B cell (primary cell): ENCODE results near the gene DAB1. TPM values are rescaled to one million over a fixed set of nuclear protein-coding genes. Genes with fewer than 3 reads are reported as not detected.

Experiments used
- ATAC-seq: fragments of 200-7000 bp; cut with Tn5 transposase; one replicate; pipeline ENCODE4 v1.10.0; 2021; ENCODE audit warnings: low read depth, mild to moderate bottlenecking, moderate number of reproducible peaks, moderate library complexity
- CTCF ChIA-PET: fragments of 350-600 bp; sonication (Branson Sonifier 250); formaldehyde crosslinking; loops from one replicate; lab custom pipeline; 2021; ENCODE audit warnings: antibody characterized with exemption, inconsistent platforms; lab: Charles Lee
- POLR2A ChIA-PET: fragments of 350-600 bp; sonication (Branson Sonifier 250); formaldehyde crosslinking; loops from one replicate; lab custom pipeline; 2021; ENCODE audit warnings: antibody characterized with exemption; lab: Charles Lee
- DNase-seq: peaks from one replicate; pipeline ENCODE4 v3.0.0; 2013
- H2AFZ ChIP-seq: 2 replicates; pipeline ENCODE4 v1.6.1; 2012; ENCODE audit warnings: mild to moderate bottlenecking, low read depth, low read length; ENCODE audit not compliant: insufficient read depth, poor library complexity, severe bottlenecking
- H3K27ac ChIP-seq, 2 donors: 1 replicate in 1 of 2; 2 replicates in 1 of 2; pipeline ENCODE4 v1.5.1; 2012 to 2013; ENCODE audit warnings: low read length in 2 of 2, mild to moderate bottlenecking in 2 of 2, moderate library complexity in 1 of 2
- H3K27me3 ChIP-seq, 4 experiments: fragments of 200-600 bp in 1 of 4; sonication (generic) in 1 of 4; replicated peaks in 1 of 4; 1 replicate in 2 of 4; 2 replicates in 2 of 4; pipeline versions ENCODE4 v1.6.1 to v1.7.0; 2013 to 2016; ENCODE audit warnings: low read length in 3 of 4, mild to moderate bottlenecking in 2 of 4, mixed read lengths in 1 of 4, moderate library complexity in 1 of 4; ENCODE audit not compliant: insufficient read depth in 4 of 4, control insufficient read depth in 3 of 4; ENCODE audit errors: control extremely low read depth in 1 of 4
- H3K36me3 ChIP-seq, 2 experiments: replicated peaks in 1 of 2; 1 replicate in 1 of 2; 2 replicates in 1 of 2; pipeline versions ENCODE4 v1.6.1 to v1.7.1; 2013; ENCODE audit warnings: low read length in 1 of 2; ENCODE audit not compliant: insufficient read depth in 2 of 2, control insufficient read depth in 1 of 2; ENCODE audit errors: control extremely low read depth in 1 of 2, extremely low read depth in 1 of 2
- H3K4me1 ChIP-seq, 2 donors: fragments of 200-600 bp in 1 of 2; sonication (generic) in 1 of 2; 1 replicate in 1 of 2; 2 replicates in 1 of 2; pipeline versions ENCODE4 v1.5.1 to v1.6.1; 2013 to 2017; ENCODE audit warnings: low read length in 2 of 2; ENCODE audit not compliant: control insufficient read depth in 2 of 2, insufficient read depth in 2 of 2
- H3K4me2 ChIP-seq: replicated peaks from 2 replicates; pipeline ENCODE3; 2012; ENCODE audit warnings: mild to moderate bottlenecking, low read depth, low read length; ENCODE audit not compliant: poor library complexity, severe bottlenecking
- H3K4me3 ChIP-seq, 5 experiments: fragments of 200-600 bp in 1 of 5; sonication (generic) in 1 of 5; 1 replicate in 3 of 5; 2 replicates in 2 of 5; pipeline versions ENCODE4 v1.5.1 to v1.7.0; 2011 to 2016; ENCODE audit warnings: low read length in 4 of 5, mild to moderate bottlenecking in 4 of 5, low read depth in 2 of 5, control low read depth in 1 of 5, moderate library complexity in 1 of 5; ENCODE audit not compliant: insufficient read depth in 1 of 5; ENCODE audit errors: control extremely low read depth in 1 of 5, extremely low read depth in 1 of 5
- H3K79me2 ChIP-seq: fragments of 200-600 bp; sonication (generic); one replicate; pipeline ENCODE4 v1.6.0; 2016; ENCODE audit warnings: low read length; ENCODE audit not compliant: control insufficient read depth, insufficient read depth
- H3K9ac ChIP-seq: fragments of 200-600 bp; sonication (generic); 2 replicates; pipeline ENCODE4 v1.6.1; 2017; ENCODE audit warnings: mild to moderate bottlenecking, low read length, moderate library complexity
- H3K9me3 ChIP-seq, 3 donors: one replicate each; pipeline versions ENCODE4 v1.6.1 to v1.7.1; 2013; ENCODE audit warnings: low read length in 2 of 3; ENCODE audit not compliant: control insufficient read depth in 2 of 3, insufficient read depth in 1 of 3; ENCODE audit errors: control extremely low read depth in 1 of 3
- H4K20me1 ChIP-seq: 2 replicates; pipeline ENCODE4 v1.6.0; 2012; ENCODE audit warnings: mild to moderate bottlenecking, low read length; ENCODE audit not compliant: insufficient read depth, control insufficient read depth, poor library complexity, severe bottlenecking
- H3K27ac Mint-ChIP-seq: one replicate; pipeline ENCODE4 v1.8.0; 2021; ENCODE audit warnings: mixed read lengths
- H3K27me3 Mint-ChIP-seq: one replicate; pipeline ENCODE4 v1.8.0; 2021; ENCODE audit warnings: mixed read lengths
- H3K4me1 Mint-ChIP-seq: one replicate; pipeline ENCODE4 v1.8.0; 2021; ENCODE audit warnings: mixed read lengths
- H3K4me3 Mint-ChIP-seq: one replicate; pipeline ENCODE4 v1.8.0; 2021; ENCODE audit warnings: mixed read lengths
- H3K9me3 Mint-ChIP-seq: one replicate; pipeline ENCODE4 v1.8.0; 2022; ENCODE audit warnings: mixed read lengths; ENCODE audit not compliant: insufficient read depth
- CTCF ChIP-seq: fragments of 200-600 bp; IDR thresholded peaks from one replicate; pipeline ENCODE4 v1.8.0; 2022; ENCODE audit warnings: antibody characterized with exemption, mild to moderate bottlenecking
- EZH2 ChIP-seq: IDR thresholded peaks from 2 replicates; pipeline ENCODE4 v1.6.1; 2012; ENCODE audit warnings: borderline replicate concordance, low read depth, mild to moderate bottlenecking, moderate library complexity, low read length; ENCODE audit not compliant: insufficient read depth, poor library complexity, severe bottlenecking
- WGBS: methylation state at CpG from one replicate; pipeline ENCODE4 v1.1.5; 2013; ENCODE audit warnings: missing lambda C conversion rate; ENCODE audit not compliant: insufficient coverage; 5-methylcytosine and 5-hydroxymethylcytosine counted together
- intact Hi-C: fragments of 100-400 bp; cut with micrococcal nuclease; formaldehyde crosslinking; loops from one replicate; pipeline ENCODE4 v1.10.0; 2022
- polyA plus RNA-seq: library from polyadenylated mRNA; depleted of rRNA; stranded (reverse); fragments of >200 nt; gene quantifications from 2 replicates; pipeline ENCODE4 v1.2.3, GENCODE V29; 2012
- total RNA-seq, 2 donors: library from RNA; stranded (reverse); fragments of 120-200 nt in 1 of 2; gene quantifications; 1 replicate in 1 of 2; 2 replicates in 1 of 2; pipeline versions ENCODE4 v1.2.3 to v1.2.4, GENCODE V29; 2013 to 2022

The DAB1 gene
- total and polyA plus RNA-seq, 2 donors (not counting 1 experiment from before 2014, with no cell fraction given) = not detected

- Mint-ChIP-seq H3K4me3 (no peak overlapping the region), H3K27me3 (peaks cover 4% of the 10 kb centered on the region), H3K27ac (no peak overlapping the region), H3K4me1 (no peaks in the 10 kb centered on the region), H3K9me3 (no peaks in the 10 kb centered on the region)
- Histone ChIP-seq H3K4me2 (no peak overlapping the region), H3K36me3 (no peaks in the 10 kb centered on the region), H3K27me3 (no peaks in the 10 kb centered on the region), H2AFZ (no peak overlapping the region), H3K27ac (no peak overlapping the region), H3K9me3 (peaks cover 0 to 2% (median 0%) of the 10 kb centered on the region in 3 donors), H3K4me1 (no peaks in the 10 kb centered on the region), H3K9ac (no peak overlapping the region), H3K79me2 (no peaks in the 10 kb centered on the region), H4K20me1 (no peaks in the 10 kb centered on the region), H3K4me3 (no peak overlapping the region)
- intact Hi-C loops = no loop called here
- ATAC-seq = no peak
- ChIA-PET CTCF (no interaction called here), POLR2A (no interaction called here)
- WGBS = no CpG with 5 or more reads among the region's 4 CpGs
- TF ChIP-seq EZH2 (no peak), CTCF (no peak)
- DNase-seq = no peak
These were observed 70.2 kb downstream of the DAB1 start for GRCh38 chr1:57353654-57354053.

GRCh38 chr1:57350610-57351009, 73.2 kb downstream of the DAB1 start:
- H3K9me3 Mint-ChIP-seq = no peaks in the 10 kb centered on the region
- peaks cover 7% of the 10 kb centered on the region for H3K27me3 Mint-ChIP-seq
- Histone ChIP-seq H3K9me3 (peaks cover 0 to 1% (median 0%) of the 10 kb centered on the region in 3 donors), H4K20me1 (no peaks in the 10 kb centered on the region), H3K4me2 (no peak overlapping the region), H3K27ac (no peak overlapping the region), H3K9ac (no peak overlapping the region), H2AFZ (no peak overlapping the region), H3K27me3 (no peaks in the 10 kb centered on the region), H3K79me2 (no peaks in the 10 kb centered on the region), H3K4me3 (no peak overlapping the region), H3K36me3 (no peaks in the 10 kb centered on the region), H3K4me1 (no peaks in the 10 kb centered on the region)
- H3K4me1 Mint-ChIP-seq = no peaks in the 10 kb centered on the region
- WGBS = no CpG with 5 or more reads among the region's 4 CpGs
- POLR2A ChIA-PET = no interaction called here
- H3K4me3 Mint-ChIP-seq = no peak overlapping the region
- intact Hi-C loops = no loop called here
- no peak overlapping the region for H3K27ac Mint-ChIP-seq
- no peak for DNase-seq
- CTCF ChIA-PET = no interaction called here
- no peak for ATAC-seq
- no peak for TF ChIP-seq EZH2
- no peak for TF ChIP-seq CTCF
